GM13977 (cell line): ENCODE data around the gene TMED3.

Source experiments
- DNase-seq: peaks from one replicate; pipeline ENCODE4 v3.0.0; 2012; ENCODE audit warnings: low spot score
- CTCF ChIP-seq: IDR thresholded peaks from 2 replicates; pipeline ENCODE4 v1.5.1; 2012; ENCODE audit warnings: mild to moderate bottlenecking, control low read depth; ENCODE audit not compliant: insufficient read depth; ENCODE audit errors: extremely low read depth, missing control alignments
- in situ Hi-C: fragments of 300-500 bp; cut with MboI; formaldehyde crosslinking; loops from one replicate; pipeline ENCODE4 v1.12.0; 2022; ENCODE audit warnings: low sequenced_read_pairs, low pct_unique_long_range_greater_than_20kb, mixed read lengths, inconsistent platforms; ENCODE audit not compliant: unreplicated experiment

Gene TMED3

DNA sequence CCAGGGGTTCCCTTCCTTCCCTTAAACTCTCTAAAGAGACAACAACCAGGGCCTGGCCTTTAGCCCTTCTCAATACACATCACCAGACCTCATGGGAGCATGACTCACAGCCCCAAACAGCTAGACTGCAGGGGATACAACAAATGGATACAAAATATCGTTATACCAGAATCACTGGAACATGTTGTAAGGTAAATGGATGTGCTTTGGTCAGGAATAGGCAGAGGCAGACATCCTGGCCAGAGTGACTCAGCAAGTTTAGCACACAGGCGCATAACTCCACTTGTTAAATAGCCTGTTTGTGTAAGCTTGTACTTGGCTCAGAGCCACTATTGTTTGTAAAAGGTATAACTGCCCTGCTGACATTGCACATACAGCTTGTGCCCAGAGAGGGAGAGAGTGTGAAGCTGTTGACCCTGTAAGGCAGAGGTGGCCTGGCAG is 18.3 kb downstream of the TMED3 start:
- in situ Hi-C loops: loop anchor here (25.0 kb wide), 1 partner anchor 833 kb away; the partner anchor contains the start of gene FAH
- DNase-seq: no peak
- no peak for TF ChIP-seq CTCF

DNA sequence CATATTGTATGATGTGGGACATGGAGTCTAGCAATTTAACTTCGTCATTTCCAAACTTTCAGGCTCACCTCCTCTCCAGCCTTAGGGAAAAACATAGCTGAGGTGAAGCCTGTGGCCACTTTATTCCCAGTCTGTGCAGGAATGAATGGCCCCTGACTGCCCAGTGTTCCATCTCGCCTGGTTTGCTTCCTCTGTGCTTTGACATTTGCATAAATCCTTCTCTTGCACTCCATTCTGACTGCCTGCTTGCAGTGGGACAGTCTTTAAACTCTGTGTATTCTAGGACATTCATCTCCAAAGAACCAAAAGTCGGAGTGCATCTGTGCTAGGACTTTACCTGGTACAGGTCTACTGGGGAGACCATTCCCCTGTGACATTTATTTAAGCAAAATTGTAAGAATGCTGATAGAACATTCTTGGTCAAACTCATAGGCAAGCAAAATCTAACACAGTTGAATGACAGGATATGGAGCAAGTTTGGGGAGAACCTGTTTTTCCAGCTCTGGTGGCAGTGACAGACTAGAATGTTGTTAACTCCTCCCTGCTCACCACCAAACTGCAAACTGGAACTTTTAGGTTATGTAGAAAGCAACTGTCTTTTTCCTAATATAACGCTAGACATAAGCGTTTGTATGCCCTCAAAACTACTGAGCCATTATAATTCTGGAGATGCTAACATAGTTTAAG is 22.1 kb downstream of the TMED3 start:
- no peak for TF ChIP-seq CTCF
- in situ Hi-C loops: loop anchor here (25.0 kb wide), 1 partner anchor 829 kb away; the partner anchor contains the start of gene FAH
- DNase-seq: no peak

DNA sequence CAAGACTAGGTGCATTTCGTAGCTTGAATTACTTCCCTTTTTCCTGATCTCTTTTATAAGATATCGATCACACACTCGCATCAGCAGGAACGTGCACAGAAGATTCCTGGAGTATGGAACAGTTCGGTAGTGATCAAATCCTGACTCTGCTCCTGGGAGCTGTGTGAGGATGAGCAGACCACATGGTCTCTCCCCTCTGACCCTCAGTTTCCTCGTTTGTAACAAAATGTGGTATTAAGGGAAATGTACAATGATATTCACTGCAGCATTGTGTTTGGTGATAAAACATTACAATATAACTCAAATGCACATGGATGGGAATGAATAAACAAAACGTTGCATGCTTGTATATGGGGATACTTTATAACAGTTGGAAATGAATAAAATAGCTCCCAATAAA is 26.7 kb downstream of the TMED3 start:
- TF ChIP-seq CTCF: no peak
- DNase-seq: no peak
- in situ Hi-C loops: loop anchor here (25.0 kb wide), 1 partner anchor 825 kb away; the partner anchor contains the start of gene FAH

- peak; percentile 23 for DNase-seq
- in situ Hi-C loops: loop anchor here (25.0 kb wide), 1 partner anchor 823 kb away; the partner anchor contains the start of gene FAH
- TF ChIP-seq CTCF: peak; percentile 82
Measured at GRCh38 chr15:79339588-79340314, 28.8 kb downstream of the TMED3 start.

DNA sequence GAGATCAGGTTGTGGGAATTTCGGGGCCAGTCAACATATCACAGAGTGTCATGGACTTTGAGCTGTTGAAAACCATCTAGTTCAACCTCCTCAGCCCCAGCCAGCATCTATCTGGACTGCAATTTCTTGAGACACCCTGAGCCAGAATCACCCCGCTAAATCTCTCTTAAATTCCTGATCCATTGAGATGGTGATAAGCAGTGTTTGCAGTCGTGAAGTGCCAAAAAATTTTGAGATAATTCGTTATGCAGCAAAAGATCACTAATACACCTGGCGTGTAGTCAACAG is 29.3 kb downstream of the TMED3 start:
- no peak for TF ChIP-seq CTCF
- in situ Hi-C loops: loop anchor here (25.0 kb wide), 1 partner anchor 822 kb away; the partner anchor contains the start of gene FAH
- DNase-seq: no peak

- TF ChIP-seq CTCF: no peak
- in situ Hi-C loops: loop anchor here (25.0 kb wide), 1 partner anchor 821 kb away; the partner anchor contains the start of gene FAH
- no peak for DNase-seq
Measured at GRCh38 chr15:79341396-79341795, 30.5 kb downstream of the TMED3 start.
